ENCODE data around the gene SLC1A7. TPM values are rescaled to one million over a fixed set of nuclear protein-coding genes. Genes with fewer than 3 reads are reported as not detected.

Gene SLC1A7
- total and polyA plus RNA-seq, 2 of the 13 experiments (the other 11 are each of a cell fraction or from before 2014, with no cell fraction given) = 0.04 to 2.0 TPM

GRCh38 chr1:53089478-53090226, 52.8 kb downstream of the SLC1A7 start (continued):
- peak; percentile 93 for TF ChIP-seq ZNF687 (CRISPR knock-in tag; IDR thresholded peaks at IDR 0.05)
- peak; percentile 31; the same call in 1 of the 2 replicates for TF ChIP-seq ZBTB38 (CRISPR knock-in tag; IDR thresholded peaks at IDR 0.05)
- TF ChIP-seq HNRNPL (IDR thresholded peaks at IDR 0.05; ENCODE audit: low read depth, low read length) = peak; percentile 89
- peak; percentile 75 for TF ChIP-seq MEF2D (CRISPR knock-in tag; IDR thresholded peaks at IDR 0.05)
- no peak for TF ChIP-seq ZNF7 (CRISPR knock-in tag; IDR thresholded peaks at IDR 0.05)
- peak; percentile 64; the same call in 1 of the 2 replicates for TF ChIP-seq ERF (CRISPR knock-in tag; IDR thresholded peaks at IDR 0.05)
- TF ChIP-seq ZNF501 (CRISPR knock-in tag; IDR thresholded peaks at IDR 0.05) = 0 out of 2 replicates have a peak, but pooled peaks have one; percentile 44
- TF ChIP-seq HMGXB4 (CRISPR knock-in tag; IDR thresholded peaks at IDR 0.05; ENCODE audit: borderline replicate concordance in 1 of 2, low read depth in 1 of 2) = peak in 1 of 2 experiments; percentile 37; a peak in 1 of 4 replicates
- peak; percentile 58; the same call in 1 of the 2 replicates for TF ChIP-seq SPEN (CRISPR knock-in tag; IDR thresholded peaks at IDR 0.05; ENCODE audit: low read depth)
- TF ChIP-seq YEATS2 (CRISPR knock-in tag; IDR thresholded peaks at IDR 0.05; ENCODE audit: borderline replicate concordance) = peak; percentile 15; the same call in 1 of the 2 replicates
- TF ChIP-seq MAZ (IDR thresholded peaks at IDR 0.05; ENCODE audit: borderline replicate concordance, low read depth, low read length) = peak; percentile 38; the same call in 1 of the 2 replicates
- peak; percentile 77 for TF ChIP-seq MAZ (CRISPR knock-in tag; IDR thresholded peaks at IDR 0.05; ENCODE audit: low read depth)
- TF ChIP-seq ZBTB21 (CRISPR knock-in tag; IDR thresholded peaks at IDR 0.05) = peak; percentile 74; the same call in 1 of the 2 replicates
- TF ChIP-seq DRAP1 (CRISPR knock-in tag; IDR thresholded peaks at IDR 0.05) = peak; percentile 69
- TF ChIP-seq RORA (CRISPR knock-in tag; IDR thresholded peaks at IDR 0.05) = no peak
- peak; percentile 62 for TF ChIP-seq POLR2AphosphoS5 (IDR thresholded peaks at IDR 0.05; ENCODE audit: low read depth, low read length)
- TF ChIP-seq SP5 (CRISPR knock-in tag; IDR thresholded peaks at IDR 0.05; ENCODE audit: borderline replicate concordance, low read depth) = peak; percentile 83
- TF ChIP-seq RFX5 (IDR thresholded peaks at IDR 0.05; ENCODE audit: low read depth, low read length) = no peak
- no peak for TF ChIP-seq SP1 (IDR thresholded peaks at IDR 0.05)
- TF ChIP-seq SP1 (CRISPR knock-in tag; IDR thresholded peaks at IDR 0.05) = peak; percentile 52
- peak; percentile 62; the same call in 1 of the 2 replicates for TF ChIP-seq ZNF33A (CRISPR knock-in tag; IDR thresholded peaks at IDR 0.05; ENCODE audit: borderline replicate concordance)
- peak; percentile 80; the same call in 1 of the 2 replicates for TF ChIP-seq ZBTB7A (CRISPR knock-in tag; IDR thresholded peaks at IDR 0.05)
- TF ChIP-seq ZNF292 (CRISPR knock-in tag; IDR thresholded peaks at IDR 0.05; ENCODE audit: borderline replicate concordance, low read depth) = peak; percentile 67; the same call in 1 of the 2 replicates
- peak; percentile 43; the same call in 1 of the 2 replicates for TF ChIP-seq DPF2 (CRISPR knock-in tag; IDR thresholded peaks at IDR 0.05; ENCODE audit: borderline replicate concordance, low read depth)
- TF ChIP-seq GZF1 (CRISPR knock-in tag; IDR thresholded peaks at IDR 0.05) = peak; percentile 45; the same call in 1 of the 2 replicates

Measured in HepG2 (cell line).